Measurements from ENCODE around the gene RPL5. TPM values are rescaled to one million over a fixed set of nuclear protein-coding genes. Genes with fewer than 3 reads are reported as not detected.

RPL5 gene
- total RNA-seq, 1 experiment from 2014 or later = 1,415 TPM

GRCh38 chr1:92837062-92837461 lies 5.2 kb downstream of the RPL5 start:
- POLR2A ChIA-PET (ENCODE audit: low non-redundant PET) = no interaction called here
- H3K4me3 ChIP-seq (ENCODE audit: low read depth, low read length, poor library complexity, severe bottlenecking) = no peak overlapping the region
- H3K9me3 ChIP-seq (ENCODE audit: low read depth, low read length, poor library complexity, severe bottlenecking) = no peaks in the 10 kb centered on the region
- peaks cover 94% of the 10 kb centered on the region for H3K36me3 ChIP-seq (ENCODE audit: insufficient read depth, low read length, poor library complexity, severe bottlenecking)
- no peaks in the 10 kb centered on the region for H3K27me3 ChIP-seq (replicated peaks; ENCODE audit: insufficient read depth, low read depth, low read length, poor library complexity)
- no TSS peak for BruUV-seq (replicated peaks)
- peaks cover 20% of the 10 kb centered on the region for H3K4me1 ChIP-seq (ENCODE audit: insufficient read depth, low read length, poor library complexity, severe bottlenecking)
- no peak for TF ChIP-seq EZH2 (IDR thresholded peaks at IDR 0.05; ENCODE audit: borderline replicate concordance, low read depth, low read length, poor library complexity, severe bottlenecking)
- H3K27ac ChIP-seq (ENCODE audit: low read depth, low read length, poor library complexity, severe bottlenecking) = peak overlapping the region; percentile 26
- DNase-seq (ENCODE audit: low spot score) = no peak
- intact Hi-C loops (cut with micrococcal nuclease; ENCODE audit: unreplicated experiment) = no loop called here
- CTCF ChIA-PET = no interaction called here

DNA sequence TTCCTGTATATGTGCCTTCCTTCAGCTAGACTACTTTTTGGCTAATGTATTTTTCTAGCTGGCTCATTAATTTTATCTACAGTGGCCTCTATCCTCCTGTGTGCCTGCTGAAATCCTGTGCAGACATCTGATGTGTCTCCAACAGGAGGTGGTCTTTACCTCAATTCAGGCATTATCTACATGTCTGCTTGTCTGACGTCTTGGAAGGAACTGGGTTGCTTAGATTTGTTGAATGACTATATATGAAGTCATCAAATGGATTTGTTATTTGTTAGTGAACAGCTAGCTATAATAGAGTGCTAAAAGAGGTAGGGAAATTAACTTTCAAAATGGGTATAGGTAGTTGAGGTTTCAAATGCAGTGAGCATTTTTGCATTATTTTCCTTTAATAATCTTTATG lies 6.7 kb downstream of the RPL5 start:
- Histone ChIP-seq H3K27ac (ENCODE audit: low read depth, low read length, poor library complexity, severe bottlenecking) (no peak overlapping the region), H3K9me3 (ENCODE audit: low read depth, low read length, poor library complexity, severe bottlenecking) (no peaks in the 10 kb centered on the region), H3K4me1 (ENCODE audit: insufficient read depth, low read length, poor library complexity, severe bottlenecking) (peaks cover 20% of the 10 kb centered on the region), H3K4me3 (ENCODE audit: low read depth, low read length, poor library complexity, severe bottlenecking) (no peak overlapping the region), H3K36me3 (ENCODE audit: insufficient read depth, low read length, poor library complexity, severe bottlenecking) (peaks cover 99% of the 10 kb centered on the region), H3K27me3 (replicated peaks; ENCODE audit: insufficient read depth, low read depth, low read length, poor library complexity) (no peaks in the 10 kb centered on the region)
- no TSS peak for BruUV-seq (replicated peaks)
- TF ChIP-seq EZH2 (IDR thresholded peaks at IDR 0.05; ENCODE audit: borderline replicate concordance, low read depth, low read length, poor library complexity, severe bottlenecking) (no peak), CTCF (conservative IDR thresholded peaks at IDR 0.05; ENCODE audit: low read depth, low read length) (no peak)
- ChIA-PET CTCF (no interaction called here), POLR2A (ENCODE audit: low non-redundant PET) (interaction anchor here (0.7 kb wide), 1 partner anchor 177 kb away, joined by 4 read pairs; no protein-coding TSS in a partner anchor)
- intact Hi-C loops (cut with micrococcal nuclease; ENCODE audit: unreplicated experiment) = no loop called here
- no peak for DNase-seq (ENCODE audit: low spot score)

DNA sequence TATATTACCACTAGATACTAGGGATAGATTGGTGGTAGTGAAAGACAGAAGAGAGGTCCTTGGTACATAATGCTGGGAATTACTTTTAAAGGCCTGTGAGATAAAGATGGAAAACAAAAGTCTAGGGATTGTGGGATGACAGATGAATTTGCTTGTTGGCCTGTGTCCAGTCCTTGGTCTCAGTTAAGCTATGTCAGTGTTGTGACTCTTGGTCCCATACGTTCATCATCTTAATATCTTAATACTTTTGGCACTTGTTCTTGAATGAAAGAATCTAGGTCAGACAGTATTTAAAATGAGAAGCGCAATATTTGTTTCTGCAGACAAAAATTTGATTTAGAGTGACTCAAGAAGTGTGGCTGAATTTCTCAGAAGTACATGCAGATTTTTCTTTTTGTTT lies 7.6 kb downstream of the RPL5 start:
- DNase-seq (ENCODE audit: low spot score) = no peak
- CTCF ChIA-PET = no interaction called here
- H3K27me3 ChIP-seq (replicated peaks; ENCODE audit: insufficient read depth, low read depth, low read length, poor library complexity) = no peaks in the 10 kb centered on the region
- no peaks in the 10 kb centered on the region for H3K9me3 ChIP-seq (ENCODE audit: low read depth, low read length, poor library complexity, severe bottlenecking)
- BruUV-seq (replicated peaks) = no TSS peak
- no peak overlapping the region for H3K4me3 ChIP-seq (ENCODE audit: low read depth, low read length, poor library complexity, severe bottlenecking)
- intact Hi-C loops (cut with micrococcal nuclease; ENCODE audit: unreplicated experiment) = no loop called here
- POLR2A ChIA-PET (ENCODE audit: low non-redundant PET) = interaction anchor here (0.7 kb wide), 1 partner anchor 176 kb away, joined by 4 read pairs; no protein-coding TSS in a partner anchor
- no peak overlapping the region for H3K27ac ChIP-seq (ENCODE audit: low read depth, low read length, poor library complexity, severe bottlenecking)
- H3K4me1 ChIP-seq (ENCODE audit: insufficient read depth, low read length, poor library complexity, severe bottlenecking) = peaks cover 12% of the 10 kb centered on the region
- peaks cover 99% of the 10 kb centered on the region for H3K36me3 ChIP-seq (ENCODE audit: insufficient read depth, low read length, poor library complexity, severe bottlenecking)
- TF ChIP-seq EZH2 (IDR thresholded peaks at IDR 0.05; ENCODE audit: borderline replicate concordance, low read depth, low read length, poor library complexity, severe bottlenecking) = no peak
- no peak for TF ChIP-seq CTCF (conservative IDR thresholded peaks at IDR 0.05; ENCODE audit: low read depth, low read length)

DNA sequence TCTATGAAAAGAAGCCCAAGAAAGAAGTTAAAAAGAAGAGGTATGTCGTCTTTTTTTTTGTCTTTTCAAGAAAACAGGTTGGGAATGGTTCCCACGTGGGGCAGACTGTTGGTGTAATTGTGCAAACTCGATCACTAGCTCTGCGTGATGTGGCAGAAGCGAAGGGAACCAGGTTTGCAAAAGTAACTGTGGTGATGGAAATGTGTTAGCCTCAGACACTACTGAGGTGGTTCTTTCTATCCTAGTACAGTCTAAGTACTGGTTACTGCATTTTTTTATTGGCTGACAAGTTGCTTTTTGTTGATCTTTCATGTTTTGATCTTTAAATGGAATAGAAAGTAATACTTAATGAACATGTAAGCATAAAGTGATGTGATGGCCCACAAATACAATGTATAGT lies 8.8 kb downstream of the RPL5 start:
- no peaks in the 10 kb centered on the region for H3K9me3 ChIP-seq (ENCODE audit: low read depth, low read length, poor library complexity, severe bottlenecking)
- ChIA-PET POLR2A (ENCODE audit: low non-redundant PET) (interaction anchor here (0.6 kb wide), 1 partner anchor 717 kb away, joined by 5 read pairs; no protein-coding TSS in a partner anchor), CTCF (no interaction called here)
- intact Hi-C loops (cut with micrococcal nuclease; ENCODE audit: unreplicated experiment) = no loop called here
- TF ChIP-seq CTCF (conservative IDR thresholded peaks at IDR 0.05; ENCODE audit: low read depth, low read length) (no peak), EZH2 (IDR thresholded peaks at IDR 0.05; ENCODE audit: borderline replicate concordance, low read depth, low read length, poor library complexity, severe bottlenecking) (no peak)
- H3K27me3 ChIP-seq (replicated peaks; ENCODE audit: insufficient read depth, low read depth, low read length, poor library complexity) = no peaks in the 10 kb centered on the region
- no peak overlapping the region for H3K27ac ChIP-seq (ENCODE audit: low read depth, low read length, poor library complexity, severe bottlenecking)
- BruUV-seq (replicated peaks) = no TSS peak
- peaks cover 8% of the 10 kb centered on the region for H3K4me1 ChIP-seq (ENCODE audit: insufficient read depth, low read length, poor library complexity, severe bottlenecking)
- peaks cover 88% of the 10 kb centered on the region for H3K36me3 ChIP-seq (ENCODE audit: insufficient read depth, low read length, poor library complexity, severe bottlenecking)
- H3K4me3 ChIP-seq (ENCODE audit: low read depth, low read length, poor library complexity, severe bottlenecking) = no peak overlapping the region
- DNase-seq (ENCODE audit: low spot score) = no peak

Measured in A673 (cell line).